Liver (tissue), 9 donors: Measurements from ENCODE around the gene BBC3. TPM values are rescaled to one million over a fixed set of nuclear protein-coding genes. Genes with fewer than 3 reads are reported as not detected.

Source experiments
- DNase-seq: peaks from one replicate; pipeline ENCODE4 v3.0.0-alpha.2; 2017; ENCODE audit warnings: low spot score
- H3K27ac ChIP-seq, 2 donors: one replicate each; pipeline ENCODE4 v1.7.0; 2013; ENCODE audit warnings: inconsistent platforms in 2 of 2, low read length in 2 of 2, control low read depth in 1 of 2, low read depth in 1 of 2, mild to moderate bottlenecking in 1 of 2
- H3K27me3 ChIP-seq, 4 donors: one replicate each; pipeline versions ENCODE4 v1.6.1 to v1.7.0; 2013; ENCODE audit warnings: low read length in 3 of 4, inconsistent platforms in 1 of 4, mild to moderate bottlenecking in 1 of 4, moderate library complexity in 1 of 4; ENCODE audit not compliant: control insufficient read depth in 4 of 4, insufficient read depth in 4 of 4
- H3K36me3 ChIP-seq, 4 donors: one replicate each; pipeline versions ENCODE4 v1.6.1 to v1.7.0; 2013; ENCODE audit warnings: low read length in 3 of 4, mild to moderate bottlenecking in 3 of 4, low read depth in 1 of 4, moderate library complexity in 1 of 4; ENCODE audit not compliant: control insufficient read depth in 4 of 4, insufficient read depth in 3 of 4
- H3K4me1 ChIP-seq, 4 donors: one replicate each; pipeline versions ENCODE4 v1.6.1 to v1.7.0; 2013; ENCODE audit warnings: low read length in 3 of 4, mild to moderate bottlenecking in 3 of 4, moderate library complexity in 1 of 4; ENCODE audit not compliant: control insufficient read depth in 4 of 4, insufficient read depth in 4 of 4
- H3K4me3 ChIP-seq, 3 donors: one replicate each; pipeline versions ENCODE4 v1.6.1 to v1.7.0; 2013; ENCODE audit warnings: low read length in 3 of 3, control low read depth in 1 of 3, low read depth in 1 of 3, mild to moderate bottlenecking in 1 of 3
- H3K9ac ChIP-seq, 2 donors: one replicate each; pipeline ENCODE4 v1.7.0; 2013; ENCODE audit warnings: low read length in 2 of 2, mild to moderate bottlenecking in 2 of 2, moderate library complexity in 2 of 2, control low read depth in 1 of 2, low read depth in 1 of 2
- H3K9me3 ChIP-seq, 4 donors: one replicate each; pipeline versions ENCODE4 v1.6.1 to v1.7.0; 2013; ENCODE audit warnings: low read length in 3 of 4; ENCODE audit not compliant: control insufficient read depth in 4 of 4
- ATF3 ChIP-seq: IDR thresholded peaks from 2 replicates; pipeline ENCODE4 v1.6.1; 2016; ENCODE audit warnings: antibody characterized with exemption
- CTCF ChIP-seq: fragments of 150-350 bp; IDR thresholded peaks from 2 replicates; pipeline ENCODE4 v1.5.1; 2017; ENCODE audit warnings: improper control_type of control experiment, low read depth, low read length; ENCODE audit not compliant: missing input control
- EGR1 ChIP-seq, 2 donors: IDR thresholded peaks; 2 replicates each; pipeline ENCODE4 v1.6.1; 2016 to 2018; ENCODE audit warnings: antibody characterized with exemption in 2 of 2, low read depth in 2 of 2
- FOXA2 ChIP-seq: IDR thresholded peaks from 2 replicates; pipeline ENCODE4 v1.6.1; 2016; ENCODE audit warnings: antibody characterized with exemption
- GABPA ChIP-seq, 2 donors: IDR thresholded peaks in 1 of 2; conservative IDR thresholded peaks in 1 of 2; 2 replicates each; pipeline ENCODE4 v1.6.1; 2016; ENCODE audit warnings: antibody characterized with exemption in 2 of 2, mild to moderate bottlenecking in 1 of 2, moderate library complexity in 1 of 2
- HNF4A ChIP-seq, 2 donors: conservative IDR thresholded peaks; 2 replicates each; pipeline ENCODE4 v1.6.1; 2016; ENCODE audit warnings: antibody characterized with exemption in 2 of 2, mild to moderate bottlenecking in 2 of 2
- JUND ChIP-seq, 2 donors: IDR thresholded peaks; 2 replicates each; pipeline ENCODE4 v1.6.1; 2016; ENCODE audit warnings: antibody characterized with exemption in 2 of 2
- MAX ChIP-seq: IDR thresholded peaks from 2 replicates; pipeline ENCODE4 v1.6.1; 2016; ENCODE audit warnings: antibody characterized with exemption
- RAD21 ChIP-seq, 2 donors: IDR thresholded peaks; 2 replicates each; pipeline ENCODE4 v1.6.1; 2016; ENCODE audit warnings: antibody characterized with exemption in 2 of 2, mild to moderate bottlenecking in 2 of 2
- RXRA ChIP-seq, 2 donors: IDR thresholded peaks; 2 replicates each; pipeline ENCODE4 v1.6.1; 2017 to 2018; ENCODE audit warnings: antibody characterized with exemption in 2 of 2, mild to moderate bottlenecking in 1 of 2
- SP1 ChIP-seq: IDR thresholded peaks from 2 replicates; pipeline ENCODE4 v1.6.1; 2018; ENCODE audit warnings: antibody characterized with exemption, mild to moderate bottlenecking
- YY1 ChIP-seq: IDR thresholded peaks from 2 replicates; pipeline ENCODE4 v1.6.1; 2016; ENCODE audit warnings: antibody characterized with exemption, mild to moderate bottlenecking
- ZBTB33 ChIP-seq: IDR thresholded peaks from 2 replicates; pipeline ENCODE4 v1.6.1; 2016; ENCODE audit warnings: antibody characterized with exemption
- WGBS: extraction: QIAGEN DNeasy Blood & Tissue Kit; methylation state at CpG from one replicate; pipeline ENCODE4 v1.1.7; 2013; 5-methylcytosine and 5-hydroxymethylcytosine counted together
- polyA plus RNA-seq, 2 donors: library from polyadenylated mRNA; stranded (reverse) in 1 of 2; unstranded in 1 of 2; fragments of 200-250 nt in 1 of 2; fragments of >200 nt in 1 of 2; fragmentation: Nextera tagmentation in 1 of 2; extraction: Ambion mirVana in 1 of 2; gene quantifications; one replicate each; pipeline versions ENCODE4 v1.2.1 to v1.2.3, GENCODE V29; 2013 to 2015
- total RNA-seq, 2 donors: library from RNA; depleted of rRNA; stranded (reverse); fragments of >200 nt; gene quantifications; one replicate each; pipeline ENCODE4 v1.2.3, GENCODE V29; 2014
- donor health status: healthy.
- donor health status: healthy.
- donor health status: healthy.
- donor health status: healthy.
- donor health status: healthy.

BBC3 gene
- total and polyA plus RNA-seq, 4 donors, result 0.35 to 2.6 (median 1.6) TPM

GRCh38 chr19:47221080-47221841 is 9.7 kb downstream of the BBC3 start:
- Histone ChIP-seq H3K9ac (no peak overlapping the region), H3K4me3 (no peak overlapping the region), H3K4me1 (peaks cover 0 to 4% (median 1%) of the 10 kb centered on the region in 4 donors), H3K27ac (no peak overlapping the region), H3K36me3 (peaks cover 0 to 7% (median 0%) of the 10 kb centered on the region in 4 donors), H3K27me3 (no peaks in the 10 kb centered on the region), H3K9me3 (no peaks in the 10 kb centered on the region)
- TF ChIP-seq MAX (no peak), RXRA (IDR thresholded peaks at IDR 0.05) (no peak), YY1 (no peak), HNF4A (conservative IDR thresholded peaks at IDR 0.05) (no peak), SP1 (no peak)
- 92% methylated on average over 33 of the region's 33 CpGs for WGBS
- DNase-seq, result no peak

GRCh38 chr19:47215581-47215980 is 15.4 kb downstream of the BBC3 start:
- no peak for DNase-seq
- no peak overlapping the region for H3K27ac ChIP-seq
- no peaks in the 10 kb centered on the region for H3K9me3 ChIP-seq
- no peaks in the 10 kb centered on the region for H3K27me3 ChIP-seq
- TF ChIP-seq ZBTB33, result no peak
- no peak for TF ChIP-seq RAD21 (IDR thresholded peaks at IDR 0.05)
- WGBS, result 89% methylated on average over 5 of the region's 5 CpGs
- H3K36me3 ChIP-seq, result peaks cover 0 to under 1% (median 0%) of the 10 kb centered on the region in 4 donors
- no peaks in the 10 kb centered on the region for H3K4me1 ChIP-seq
- H3K4me3 ChIP-seq, result no peak overlapping the region
- no peak overlapping the region for H3K9ac ChIP-seq

GRCh38 chr19:47210689-47211316 is 20.2 kb downstream of the BBC3 start:
- peak; percentile 84 for DNase-seq

More at GRCh38 chr19:47210689-47211316, 20.2 kb downstream of the BBC3 start:
- peaks cover 0 to 19% (median 8%) of the 10 kb centered on the region in 4 donors for H3K36me3 ChIP-seq
- peak in 1 of 2 donors; percentile 14 for TF ChIP-seq JUND (IDR thresholded peaks at IDR 0.05)
- TF ChIP-seq FOXA2, result no peak
- TF ChIP-seq CTCF, result peak; percentile 91
- peak; percentile 88 to 91 for TF ChIP-seq RAD21 (IDR thresholded peaks at IDR 0.05)
- TF ChIP-seq ATF3, result no peak
- no peak for TF ChIP-seq SP1
- no peak for TF ChIP-seq EGR1 (IDR thresholded peaks at IDR 0.05; ENCODE audit: low read depth in 2 of 2)
- TF ChIP-seq MAX, result peak; percentile 11
- no peak for TF ChIP-seq GABPA (IDR thresholded peaks at IDR 0.05 in 1 of 2, conservative IDR thresholded peaks at IDR 0.05 in 1 of 2)
- H3K27me3 ChIP-seq, result no peaks in the 10 kb centered on the region
- H3K4me3 ChIP-seq, result no peak overlapping the region
- H3K27ac ChIP-seq, result no peak overlapping the region
- no peaks in the 10 kb centered on the region for H3K9me3 ChIP-seq
- 35% methylated on average over 19 of the region's 19 CpGs for WGBS
- H3K4me1 ChIP-seq, result no peaks in the 10 kb centered on the region
- H3K9ac ChIP-seq, result no peak overlapping the region
